ENCODE measurements around the gene TTC32.

Gene TTC32

GRCh38 chr2:19878268-19879046, 23.3 kb downstream of the TTC32 start:
- no peaks in the 10 kb centered on the region for H3K36me3 ChIP-seq (ENCODE audit: control insufficient read depth, insufficient read depth, low read length)
- no peak for TF ChIP-seq CTCF (IDR thresholded peaks at IDR 0.05)
- no peaks in the 10 kb centered on the region for H3K9me3 ChIP-seq (ENCODE audit: control insufficient read depth, low read length)
- no peaks in the 10 kb centered on the region for H3K27me3 ChIP-seq (ENCODE audit: control insufficient read depth, insufficient read depth, low read length)
- no peaks in the 10 kb centered on the region for H3K79me2 ChIP-seq
- H3K4me1 ChIP-seq = no peaks in the 10 kb centered on the region
- H3K9ac ChIP-seq = no peak overlapping the region
- no peak overlapping the region for H3K27ac ChIP-seq
- H2AFZ ChIP-seq = no peak overlapping the region
- H3K4me2 ChIP-seq (ENCODE audit: low read length) = no peak overlapping the region
- H3K4me3 ChIP-seq (ENCODE audit: low read depth, low read length) = no peak overlapping the region

- Histone ChIP-seq H3K4me2 (ENCODE audit: low read length) (no peak overlapping the region), H3K27ac (no peak overlapping the region), H3K9ac (no peak overlapping the region), H3K4me3 (ENCODE audit: low read depth, low read length) (no peak overlapping the region), H2AFZ (no peak overlapping the region), H3K9me3 (ENCODE audit: control insufficient read depth, low read length) (no peaks in the 10 kb centered on the region), H3K79me2 (no peaks in the 10 kb centered on the region), H3K36me3 (ENCODE audit: control insufficient read depth, insufficient read depth, low read length) (no peaks in the 10 kb centered on the region), H3K4me1 (no peaks in the 10 kb centered on the region), H3K27me3 (ENCODE audit: control insufficient read depth, insufficient read depth, low read length) (no peaks in the 10 kb centered on the region)
- no peak for TF ChIP-seq CTCF (IDR thresholded peaks at IDR 0.05)
These were observed 25.0 kb downstream of the TTC32 start for GRCh38 chr2:19876751-19877150.

- Histone ChIP-seq H2AFZ (no peak overlapping the region), H3K27me3 (ENCODE audit: control insufficient read depth, insufficient read depth, low read length) (no peaks in the 10 kb centered on the region), H3K4me2 (ENCODE audit: low read length) (no peak overlapping the region), H3K36me3 (ENCODE audit: control insufficient read depth, insufficient read depth, low read length) (no peaks in the 10 kb centered on the region), H3K4me3 (ENCODE audit: low read depth, low read length) (no peak overlapping the region), H3K4me1 (no peaks in the 10 kb centered on the region), H3K27ac (no peak overlapping the region), H3K9ac (no peak overlapping the region), H3K9me3 (ENCODE audit: control insufficient read depth, low read length) (no peaks in the 10 kb centered on the region), H3K79me2 (no peaks in the 10 kb centered on the region)
- no peak for TF ChIP-seq CTCF (IDR thresholded peaks at IDR 0.05)
These were observed 26.5 kb downstream of the TTC32 start for GRCh38 chr2:19875280-19875679.

GRCh38 chr2:19874726-19875125, 27.1 kb downstream of the TTC32 start:
- no peaks in the 10 kb centered on the region for H3K27me3 ChIP-seq (ENCODE audit: control insufficient read depth, insufficient read depth, low read length)
- H3K4me2 ChIP-seq (ENCODE audit: low read length) = peak overlapping the region; percentile 25
- H2AFZ ChIP-seq = no peak overlapping the region
- H3K4me1 ChIP-seq = no peaks in the 10 kb centered on the region
- H3K79me2 ChIP-seq = no peaks in the 10 kb centered on the region
- H3K9ac ChIP-seq = no peak overlapping the region
- TF ChIP-seq CTCF (IDR thresholded peaks at IDR 0.05) = no peak
- no peaks in the 10 kb centered on the region for H3K36me3 ChIP-seq (ENCODE audit: control insufficient read depth, insufficient read depth, low read length)
- no peaks in the 10 kb centered on the region for H3K9me3 ChIP-seq (ENCODE audit: control insufficient read depth, low read length)
- H3K4me3 ChIP-seq (ENCODE audit: low read depth, low read length) = no peak overlapping the region
- H3K27ac ChIP-seq = no peak overlapping the region

- H3K9ac ChIP-seq = no peak overlapping the region
- no peaks in the 10 kb centered on the region for H3K36me3 ChIP-seq (ENCODE audit: control insufficient read depth, insufficient read depth, low read length)
- H3K4me2 ChIP-seq (ENCODE audit: low read length) = no peak overlapping the region
- no peaks in the 10 kb centered on the region for H3K4me1 ChIP-seq
- no peak overlapping the region for H3K27ac ChIP-seq
- H2AFZ ChIP-seq = no peak overlapping the region
- no peaks in the 10 kb centered on the region for H3K27me3 ChIP-seq (ENCODE audit: control insufficient read depth, insufficient read depth, low read length)
- H3K4me3 ChIP-seq (ENCODE audit: low read depth, low read length) = no peak overlapping the region
- TF ChIP-seq CTCF (IDR thresholded peaks at IDR 0.05) = no peak
- no peaks in the 10 kb centered on the region for H3K9me3 ChIP-seq (ENCODE audit: control insufficient read depth, low read length)
- H3K79me2 ChIP-seq = no peaks in the 10 kb centered on the region
These were observed 28.8 kb downstream of the TTC32 start for GRCh38 chr2:19873014-19873413.
